Endodermal cell (in vitro differentiated cells): ENCODE data around the gene PDE4D. TPM values are rescaled to one million over a fixed set of nuclear protein-coding genes. Genes with fewer than 3 reads are reported as not detected.

Experiments used
- DNase-seq: peaks from one replicate; pipeline ENCODE4 v3.0.0-alpha.2; 2017
- H3K27ac ChIP-seq: 2 replicates; pipeline ENCODE4 v1.5.1; 2013; ENCODE audit warnings: mild to moderate bottlenecking, low read depth, low read length, moderate library complexity
- H3K27me3 ChIP-seq: 2 replicates; pipeline ENCODE4 v1.6.1; 2013; ENCODE audit warnings: mild to moderate bottlenecking, low read length, moderate library complexity; ENCODE audit not compliant: insufficient read depth, control insufficient read depth, poor library complexity, severe bottlenecking
- H3K36me3 ChIP-seq: 2 replicates; pipeline ENCODE4 v1.7.0; 2013; ENCODE audit warnings: mild to moderate bottlenecking, low read length, moderate library complexity; ENCODE audit not compliant: control insufficient read depth, insufficient read depth
- H3K4me1 ChIP-seq: one replicate; pipeline ENCODE4 v1.7.0; 2013; ENCODE audit warnings: low read length; ENCODE audit not compliant: control insufficient read depth, insufficient read depth
- H3K4me3 ChIP-seq: 2 replicates; pipeline ENCODE4 v1.5.1; 2013; ENCODE audit warnings: mild to moderate bottlenecking, low read length, moderate library complexity
- H3K9ac ChIP-seq: 2 replicates; pipeline ENCODE4 v1.6.1; 2013; ENCODE audit warnings: mild to moderate bottlenecking, low read length, moderate library complexity; ENCODE audit not compliant: poor library complexity, severe bottlenecking; ENCODE audit errors: extremely low read depth
- H3K9me3 ChIP-seq: 2 replicates; pipeline ENCODE4 v1.6.1; 2013; ENCODE audit warnings: mild to moderate bottlenecking, low read length, moderate library complexity; ENCODE audit not compliant: control insufficient read depth
- H3K27ac Mint-ChIP-seq: 2 replicates; pipeline ENCODE4 v1.8.0; 2020; ENCODE audit warnings: mixed read lengths
- H3K27me3 Mint-ChIP-seq: 2 replicates; pipeline ENCODE4 v1.8.0; 2021; ENCODE audit warnings: mild to moderate bottlenecking, mixed read lengths; ENCODE audit not compliant: insufficient read depth
- H3K36me3 Mint-ChIP-seq: 2 replicates; pipeline ENCODE4 v1.8.0; 2020; ENCODE audit warnings: low read depth, mixed read lengths
- H3K4me1 Mint-ChIP-seq: 2 replicates; pipeline ENCODE4 v1.8.0; 2020; ENCODE audit warnings: mixed read lengths
- H3K4me3 Mint-ChIP-seq: 2 replicates; pipeline ENCODE4 v1.8.0; 2020; ENCODE audit warnings: mild to moderate bottlenecking, moderate library complexity, mixed read lengths
- H3K9me3 Mint-ChIP-seq: 2 replicates; pipeline ENCODE4 v1.8.0; 2020; ENCODE audit warnings: mild to moderate bottlenecking, mixed read lengths
- WGBS, 2 experiments: methylation state at CpG; one replicate each; pipeline versions ENCODE4 v1.1.5 to v1.1.7; 2013; ENCODE audit warnings: missing lambda C conversion rate in 2 of 2, mixed read lengths in 1 of 2; ENCODE audit not compliant: insufficient coverage in 1 of 2, insufficient read length in 1 of 2; 5-methylcytosine and 5-hydroxymethylcytosine counted together
- total RNA-seq, 2 donors: library from RNA; stranded (reverse); fragmentation: NEBNext Ultra II Directional in 1 of 2; extraction: Animal tissue kit (Norgen Biotek cat#: 25700) in 1 of 2; gene quantifications; 2 replicates in 1 of 2; 3 replicates in 1 of 2; pipeline ENCODE4 v1.2.1, GENCODE V29; 2021
- TF ChIP-seq, protein P1 (sequence below): fragments of 200-600 bp; sonication (generic); conservative IDR thresholded peaks from 2 replicates; pipeline ENCODE4 v1.5.0; 2021; ENCODE audit warnings: antibody characterized with exemption, mild to moderate bottlenecking

The PDE4D gene
- total RNA-seq, 2 donors from 2014 or later, result 9.2 to 11.4 TPM

GRCh38 chr5:59569608-59570334 is 323.8 kb downstream of the PDE4D start:
- peaks cover 2% of the 10 kb centered on the region for H3K27me3 Mint-ChIP-seq
- no peak overlapping the region for H3K27ac ChIP-seq
- H3K9ac ChIP-seq, result no peak overlapping the region
- no peaks in the 10 kb centered on the region for H3K36me3 Mint-ChIP-seq
- no peak for DNase-seq
- H3K9me3 Mint-ChIP-seq, result peaks cover 10% of the 10 kb centered on the region
- WGBS, 2 experiments, result 48 to 83% methylated on average over 2 to 3 of the region's 3 CpGs
- H3K4me1 Mint-ChIP-seq, result peaks cover 14% of the 10 kb centered on the region
- H3K4me3 ChIP-seq, result no peak overlapping the region
- H3K4me1 ChIP-seq, result no peaks in the 10 kb centered on the region
- no peak overlapping the region for H3K4me3 Mint-ChIP-seq
- TF ChIP-seq, protein P1, sequence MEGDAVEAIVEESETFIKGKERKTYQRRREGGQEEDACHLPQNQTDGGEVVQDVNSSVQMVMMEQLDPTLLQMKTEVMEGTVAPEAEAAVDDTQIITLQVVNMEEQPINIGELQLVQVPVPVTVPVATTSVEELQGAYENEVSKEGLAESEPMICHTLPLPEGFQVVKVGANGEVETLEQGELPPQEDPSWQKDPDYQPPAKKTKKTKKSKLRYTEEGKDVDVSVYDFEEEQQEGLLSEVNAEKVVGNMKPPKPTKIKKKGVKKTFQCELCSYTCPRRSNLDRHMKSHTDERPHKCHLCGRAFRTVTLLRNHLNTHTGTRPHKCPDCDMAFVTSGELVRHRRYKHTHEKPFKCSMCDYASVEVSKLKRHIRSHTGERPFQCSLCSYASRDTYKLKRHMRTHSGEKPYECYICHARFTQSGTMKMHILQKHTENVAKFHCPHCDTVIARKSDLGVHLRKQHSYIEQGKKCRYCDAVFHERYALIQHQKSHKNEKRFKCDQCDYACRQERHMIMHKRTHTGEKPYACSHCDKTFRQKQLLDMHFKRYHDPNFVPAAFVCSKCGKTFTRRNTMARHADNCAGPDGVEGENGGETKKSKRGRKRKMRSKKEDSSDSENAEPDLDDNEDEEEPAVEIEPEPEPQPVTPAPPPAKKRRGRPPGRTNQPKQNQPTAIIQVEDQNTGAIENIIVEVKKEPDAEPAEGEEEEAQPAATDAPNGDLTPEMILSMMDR, result peak; percentile 51
- H3K9me3 ChIP-seq, result peaks cover 14% of the 10 kb centered on the region
- no peaks in the 10 kb centered on the region for H3K36me3 ChIP-seq
- no peak overlapping the region for H3K27ac Mint-ChIP-seq
- H3K27me3 ChIP-seq, result no peaks in the 10 kb centered on the region

- WGBS, 2 experiments, result 79 to 94% methylated on average over 2 to 4 of the region's 4 CpGs
- TF ChIP-seq, protein P1, result no peak
- Histone ChIP-seq H3K27ac (no peak overlapping the region), H3K4me3 (no peak overlapping the region), H3K9me3 (peaks cover 14% of the 10 kb centered on the region), H3K4me1 (no peaks in the 10 kb centered on the region), H3K27me3 (no peaks in the 10 kb centered on the region), H3K9ac (no peak overlapping the region), H3K36me3 (no peaks in the 10 kb centered on the region)
- Mint-ChIP-seq H3K27me3 (peaks cover 3% of the 10 kb centered on the region), H3K4me3 (no peak overlapping the region), H3K9me3 (peaks cover 10% of the 10 kb centered on the region), H3K27ac (no peak overlapping the region), H3K36me3 (no peaks in the 10 kb centered on the region), H3K4me1 (peaks cover 21% of the 10 kb centered on the region)
- DNase-seq, result no peak
These were observed 324.4 kb downstream of the PDE4D start for GRCh38 chr5:59569158-59569557.

DNA sequence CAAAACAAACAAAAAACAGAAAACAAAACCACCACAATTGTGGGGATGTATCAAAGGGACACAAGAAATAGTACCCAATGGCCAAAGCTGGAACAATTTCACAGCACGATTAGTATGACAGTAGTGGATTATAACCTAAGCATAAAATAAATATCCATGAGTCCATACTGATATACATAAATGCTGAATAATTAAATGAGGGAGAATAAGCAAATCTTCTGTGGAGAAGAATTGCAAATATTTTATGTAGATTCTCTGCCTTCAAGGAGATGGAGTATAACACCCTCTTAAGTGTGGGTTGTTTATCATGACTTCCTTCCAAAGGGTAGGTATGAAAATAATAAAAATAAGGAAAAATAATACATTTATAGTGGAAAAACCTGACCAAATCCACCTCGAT is 325.4 kb downstream of the PDE4D start:
- H3K27ac ChIP-seq, result no peak overlapping the region
- H3K9me3 ChIP-seq, result peaks cover 14% of the 10 kb centered on the region
- H3K4me3 ChIP-seq, result peak overlapping the region; percentile 54
- DNase-seq, result no peak
- TF ChIP-seq, protein P1, result no peak
- no peaks in the 10 kb centered on the region for H3K36me3 ChIP-seq
- Mint-ChIP-seq H3K36me3 (no peaks in the 10 kb centered on the region), H3K4me1 (peaks cover 31% of the 10 kb centered on the region), H3K27ac (no peak overlapping the region), H3K27me3 (peaks cover 3% of the 10 kb centered on the region), H3K9me3 (peaks cover 10% of the 10 kb centered on the region), H3K4me3 (no peak overlapping the region)
- H3K27me3 ChIP-seq, result no peaks in the 10 kb centered on the region
- H3K4me1 ChIP-seq, result peaks cover 5% of the 10 kb centered on the region
- H3K9ac ChIP-seq, result no peak overlapping the region
- WGBS, 2 experiments, result 100% methylated on average over 1 of the region's 2 CpGs; no CpG with 5 or more reads in 1 of the 2 experiments
